Measurements from ENCODE around the gene SLC15A4. TPM values are rescaled to one million over a fixed set of nuclear protein-coding genes. Genes with fewer than 3 reads are reported as not detected.

Gene SLC15A4
- total and polyA plus RNA-seq, 4 donors = 11.7 to 42.4 (median 31.9) TPM

DNA sequence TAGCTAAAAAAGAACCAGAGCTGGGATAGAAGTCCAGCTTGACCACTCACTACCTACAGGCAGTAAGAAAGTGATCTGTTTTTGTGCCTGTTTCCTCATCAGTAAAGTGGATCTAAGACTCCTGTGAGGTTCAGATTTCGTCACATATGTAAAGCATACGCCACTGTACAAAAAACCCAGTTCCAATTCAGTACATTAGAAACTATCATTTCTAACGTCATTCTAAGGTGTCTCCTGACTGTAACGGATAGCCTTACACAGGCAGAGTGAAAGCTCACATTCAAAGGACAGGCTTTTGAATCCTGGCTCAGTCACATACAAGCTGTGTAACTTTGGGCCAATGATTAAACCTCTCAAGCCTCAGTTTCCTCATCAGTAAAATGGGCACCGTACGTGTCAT is 3.5 kb downstream of the SLC15A4 start:
- ATAC-seq (ENCODE audit: insufficient read depth, low FRiP score) (no peak), DNase-seq (no peak)
- Histone ChIP-seq H3K4me1 (ENCODE audit: control insufficient read depth in 5 of 5, insufficient read depth in 5 of 5, low read length in 5 of 5) (peaks cover 2 to 30% (median 14%) of the 10 kb centered on the region in 5 donors), H3K9me3 (ENCODE audit: control insufficient read depth in 4 of 4, insufficient read depth in 3 of 4, low read length in 3 of 4) (no peaks in the 10 kb centered on the region), H3K27ac (ENCODE audit: low read depth in 1 of 2, low read length in 1 of 2) (peak overlapping the region in 1 of 2 donors; percentile 43), H3K4me3 (no peak overlapping the region), H3K27me3 (ENCODE audit: control insufficient read depth in 3 of 3, insufficient read depth in 3 of 3, low read length in 2 of 3) (no peaks in the 10 kb centered on the region), H3K36me3 (ENCODE audit: control insufficient read depth in 4 of 4, insufficient read depth in 4 of 4, low read length in 4 of 4) (peaks cover 0 to 8% (median 4%) of the 10 kb centered on the region in 4 donors), H3K9ac (ENCODE audit: insufficient read depth in 1 of 2, low read length in 2 of 2) (no peak overlapping the region)
- TF ChIP-seq, protein P1, sequence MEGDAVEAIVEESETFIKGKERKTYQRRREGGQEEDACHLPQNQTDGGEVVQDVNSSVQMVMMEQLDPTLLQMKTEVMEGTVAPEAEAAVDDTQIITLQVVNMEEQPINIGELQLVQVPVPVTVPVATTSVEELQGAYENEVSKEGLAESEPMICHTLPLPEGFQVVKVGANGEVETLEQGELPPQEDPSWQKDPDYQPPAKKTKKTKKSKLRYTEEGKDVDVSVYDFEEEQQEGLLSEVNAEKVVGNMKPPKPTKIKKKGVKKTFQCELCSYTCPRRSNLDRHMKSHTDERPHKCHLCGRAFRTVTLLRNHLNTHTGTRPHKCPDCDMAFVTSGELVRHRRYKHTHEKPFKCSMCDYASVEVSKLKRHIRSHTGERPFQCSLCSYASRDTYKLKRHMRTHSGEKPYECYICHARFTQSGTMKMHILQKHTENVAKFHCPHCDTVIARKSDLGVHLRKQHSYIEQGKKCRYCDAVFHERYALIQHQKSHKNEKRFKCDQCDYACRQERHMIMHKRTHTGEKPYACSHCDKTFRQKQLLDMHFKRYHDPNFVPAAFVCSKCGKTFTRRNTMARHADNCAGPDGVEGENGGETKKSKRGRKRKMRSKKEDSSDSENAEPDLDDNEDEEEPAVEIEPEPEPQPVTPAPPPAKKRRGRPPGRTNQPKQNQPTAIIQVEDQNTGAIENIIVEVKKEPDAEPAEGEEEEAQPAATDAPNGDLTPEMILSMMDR (IDR thresholded peaks at IDR 0.05; ENCODE audit: control extremely low read depth, extremely low read depth) = no peak
- WGBS, 2 donors = 84 to 90% methylated on average over 6 of the region's 6 CpGs

DNA sequence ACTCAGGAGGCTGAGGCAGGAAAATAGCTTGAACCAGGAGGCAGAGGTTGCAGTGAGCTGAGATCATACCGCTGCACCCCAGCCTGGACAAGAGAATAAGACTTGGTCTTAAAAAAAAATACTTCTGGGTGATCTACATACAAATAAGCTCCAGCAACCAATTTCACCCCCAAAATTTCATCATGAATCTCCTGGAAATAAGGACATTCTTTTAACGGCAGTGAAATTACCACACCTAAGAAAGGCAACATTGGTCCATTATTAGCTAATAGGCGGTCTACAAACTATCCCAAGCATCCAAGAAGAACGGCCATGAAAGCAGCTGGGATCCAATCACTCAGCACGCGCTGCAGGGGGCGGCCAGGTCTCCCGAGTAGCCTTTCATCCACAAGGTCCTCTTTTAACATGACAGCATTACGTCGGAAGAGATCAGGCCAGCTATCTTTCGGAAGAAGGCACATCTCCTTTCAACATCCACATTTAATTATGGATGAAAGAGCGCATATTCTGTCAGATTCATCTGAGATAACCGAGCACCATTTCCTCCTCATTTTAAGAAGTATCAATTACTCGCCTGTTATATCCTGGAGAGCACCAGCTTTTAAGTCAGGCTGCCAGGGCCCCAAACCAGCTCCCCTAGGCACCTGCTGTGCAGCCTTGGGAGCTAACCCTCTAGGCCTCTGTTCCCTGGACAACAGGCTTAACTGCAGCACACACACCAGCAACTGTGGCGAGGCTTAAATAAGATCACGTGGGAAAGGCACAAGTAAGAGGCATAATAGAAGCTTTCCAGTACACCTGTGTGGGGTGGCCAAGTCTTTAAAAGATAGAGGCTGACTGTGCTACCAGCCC is 4.2 kb downstream of the SLC15A4 start:
- TF ChIP-seq, protein P1 (IDR thresholded peaks at IDR 0.05; ENCODE audit: control extremely low read depth, extremely low read depth) = no peak
- H3K27me3 ChIP-seq (ENCODE audit: control insufficient read depth in 3 of 3, insufficient read depth in 3 of 3, low read length in 2 of 3) = no peaks in the 10 kb centered on the region
- 68 to 86% methylated on average over 16 of the region's 16 CpGs for WGBS, 2 donors
- DNase-seq (no peak), ATAC-seq (ENCODE audit: insufficient read depth, low FRiP score) (no peak)
- no peaks in the 10 kb centered on the region for H3K9me3 ChIP-seq (ENCODE audit: control insufficient read depth in 4 of 4, insufficient read depth in 3 of 4, low read length in 3 of 4)
- H3K4me3 ChIP-seq = no peak overlapping the region
- no peak overlapping the region for H3K27ac ChIP-seq (ENCODE audit: low read depth in 1 of 2, low read length in 1 of 2)
- peaks cover 2 to 30% (median 14%) of the 10 kb centered on the region in 5 donors for H3K4me1 ChIP-seq (ENCODE audit: control insufficient read depth in 5 of 5, insufficient read depth in 5 of 5, low read length in 5 of 5)
- H3K36me3 ChIP-seq (ENCODE audit: control insufficient read depth in 4 of 4, insufficient read depth in 4 of 4, low read length in 4 of 4) = peaks cover 0 to 8% (median 5%) of the 10 kb centered on the region in 4 donors
- no peak overlapping the region for H3K9ac ChIP-seq (ENCODE audit: insufficient read depth in 1 of 2, low read length in 2 of 2)

DNA sequence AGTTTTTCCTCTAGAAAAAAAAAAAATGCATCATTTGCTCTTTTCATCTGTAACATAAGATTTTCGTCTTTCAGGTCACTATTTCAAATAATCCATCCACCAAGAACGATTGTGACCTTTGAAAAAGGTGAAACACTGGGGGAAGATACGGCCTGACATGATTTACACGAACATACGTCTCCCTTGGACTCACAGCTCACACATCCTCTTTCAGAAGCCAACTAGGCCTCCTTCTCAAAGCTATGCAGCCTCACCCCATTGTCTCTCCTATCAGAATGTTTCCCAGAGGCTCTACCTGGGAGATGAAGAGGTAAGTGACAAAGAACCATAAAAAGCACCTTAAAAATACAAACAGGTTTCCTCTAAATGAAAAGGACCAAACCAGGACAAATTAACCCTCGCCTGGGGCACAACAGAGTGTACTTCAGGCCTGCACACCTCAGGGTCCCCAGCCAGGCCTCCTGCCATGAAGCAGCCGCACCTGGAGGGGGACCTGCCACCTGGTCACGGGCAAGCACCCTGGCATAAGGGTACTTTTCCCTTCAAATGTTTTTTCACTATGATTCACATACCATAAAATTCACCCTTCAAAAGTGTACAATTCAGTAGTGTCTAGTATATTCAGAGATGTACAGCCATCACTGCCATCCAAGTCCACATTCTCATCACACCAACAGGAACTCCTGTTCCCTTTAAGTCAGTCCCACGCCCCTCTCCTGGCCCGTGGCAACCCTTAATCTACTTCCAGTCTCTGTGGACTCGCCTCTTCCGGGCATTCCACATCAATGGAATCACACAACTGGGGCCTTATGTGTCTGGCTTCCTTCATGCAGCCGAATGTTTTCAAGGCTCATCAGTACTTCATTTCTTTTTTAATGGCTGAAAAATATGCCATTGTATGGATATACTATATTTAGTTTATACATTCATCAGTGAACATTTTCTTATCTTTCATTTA is 5.4 kb downstream of the SLC15A4 start:
- Histone ChIP-seq H3K36me3 (ENCODE audit: control insufficient read depth in 4 of 4, insufficient read depth in 4 of 4, low read length in 4 of 4) (peaks cover 3 to 15% (median 7%) of the 10 kb centered on the region in 4 donors), H3K27ac (ENCODE audit: low read depth in 1 of 2, low read length in 1 of 2) (peak overlapping the region; percentile 52 to 87), H3K9ac (ENCODE audit: insufficient read depth in 1 of 2, low read length in 2 of 2) (no peak overlapping the region), H3K27me3 (ENCODE audit: control insufficient read depth in 3 of 3, insufficient read depth in 3 of 3, low read length in 2 of 3) (no peaks in the 10 kb centered on the region), H3K9me3 (ENCODE audit: control insufficient read depth in 4 of 4, insufficient read depth in 3 of 4, low read length in 3 of 4) (no peaks in the 10 kb centered on the region), H3K4me3 (no peak overlapping the region), H3K4me1 (ENCODE audit: control insufficient read depth in 5 of 5, insufficient read depth in 5 of 5, low read length in 5 of 5) (peaks cover 2 to 30% (median 14%) of the 10 kb centered on the region in 5 donors)
- 63 to 69% methylated on average over 13 of the region's 13 CpGs for WGBS, 2 donors
- ATAC-seq (ENCODE audit: insufficient read depth, low FRiP score) (no peak), DNase-seq (no peak)
- TF ChIP-seq, protein P1 (IDR thresholded peaks at IDR 0.05; ENCODE audit: control extremely low read depth, extremely low read depth) = no peak

Measured in lung (tissue), 12 donors.